ENCODE data around the gene LRIT2.
A peak's percentile ranks its signal among the peaks of the same experiment; 100 is the strongest.

Gene LRIT2

GRCh38 chr10:84205049-84205852, 20.1 kb downstream of the LRIT2 start:
- WGBS = 37% methylated on average over 7 of the region's 8 CpGs
- no peak overlapping the region for H4K8ac ChIP-seq (ENCODE audit: low read length)
- H3K36me3 ChIP-seq (ENCODE audit: control insufficient read depth in 1 of 2, insufficient read depth in 2 of 2, low read depth in 1 of 2, low read length in 2 of 2) = no peaks in the 10 kb centered on the region

GRCh38 chr10:84204610-84205009, 20.7 kb downstream of the LRIT2 start:
- Histone ChIP-seq H3K79me1 (replicated peaks; ENCODE audit: low read length, poor library complexity, severe bottlenecking) (no peaks in the 10 kb centered on the region), H3K4ac (ENCODE audit: low read depth in 1 of 2, low read length in 2 of 2) (no peak overlapping the region), H3K27me3 (ENCODE audit: control insufficient read depth in 1 of 2, insufficient read depth in 1 of 2, low read length in 2 of 2) (peaks cover 0 to 48% of the 10 kb centered on the region in 2 experiments), H3K36me3 (ENCODE audit: control insufficient read depth in 1 of 2, insufficient read depth in 2 of 2, low read depth in 1 of 2, low read length in 2 of 2) (no peaks in the 10 kb centered on the region), H3K4me2 (ENCODE audit: low read length, poor library complexity, severe bottlenecking) (no peak overlapping the region), H4K91ac (ENCODE audit: low read length) (no peak overlapping the region), H4K8ac (ENCODE audit: low read length) (no peak overlapping the region), H2AK5ac (ENCODE audit: low read length, severe bottlenecking) (no peak overlapping the region), H3K9ac (ENCODE audit: low read length) (no peak overlapping the region), H3K9me3 (ENCODE audit: control insufficient read depth, low read length) (no peaks in the 10 kb centered on the region), H2BK5ac (ENCODE audit: low read depth, low read length, poor library complexity, severe bottlenecking) (no peak overlapping the region), H2AFZ (ENCODE audit: low read depth, low read length) (no peak overlapping the region), H3K14ac (ENCODE audit: low read length in 2 of 2) (no peak overlapping the region), H3K4me1 (ENCODE audit: control insufficient read depth, insufficient read depth, low read depth, low read length) (no peaks in the 10 kb centered on the region), H3K23ac (ENCODE audit: low read length in 2 of 2) (no peak overlapping the region), H2BK120ac (ENCODE audit: low read depth, low read length) (no peak overlapping the region), H3K4me3 (ENCODE audit: insufficient read depth in 1 of 2, low read depth in 1 of 2, low read length in 2 of 2) (no peak overlapping the region), H2BK15ac (ENCODE audit: low read depth, poor library complexity, severe bottlenecking) (no peak overlapping the region), H2BK12ac (ENCODE audit: low read length in 2 of 2) (no peak overlapping the region), H3K18ac (ENCODE audit: low read depth in 1 of 2, low read length in 2 of 2) (no peak overlapping the region), H3K27ac (ENCODE audit: low read length, poor library complexity, severe bottlenecking) (no peak overlapping the region)
- WGBS = 88% methylated on average over 4 of the region's 4 CpGs
- DNase-seq = no peak

More at GRCh38 chr10:84205049-84205852, 20.1 kb downstream of the LRIT2 start:
- DNase-seq = peak; percentile 44
- H3K79me1 ChIP-seq (replicated peaks; ENCODE audit: low read length, poor library complexity, severe bottlenecking) = no peaks in the 10 kb centered on the region
- H3K14ac ChIP-seq (ENCODE audit: low read length in 2 of 2) = no peak overlapping the region
- H2BK120ac ChIP-seq (ENCODE audit: low read depth, low read length) = no peak overlapping the region
- H3K9ac ChIP-seq (ENCODE audit: low read length) = no peak overlapping the region
- H4K91ac ChIP-seq (ENCODE audit: low read length) = no peak overlapping the region
- no peak overlapping the region for H2BK5ac ChIP-seq (ENCODE audit: low read depth, low read length, poor library complexity, severe bottlenecking)
- H2AK5ac ChIP-seq (ENCODE audit: low read length, severe bottlenecking) = no peak overlapping the region
- no peak overlapping the region for H3K4ac ChIP-seq (ENCODE audit: low read depth in 1 of 2, low read length in 2 of 2)
- H2AFZ ChIP-seq (ENCODE audit: low read depth, low read length) = no peak overlapping the region
- no peaks in the 10 kb centered on the region for H3K4me1 ChIP-seq (ENCODE audit: control insufficient read depth, insufficient read depth, low read depth, low read length)
- no peak overlapping the region for H3K4me2 ChIP-seq (ENCODE audit: low read length, poor library complexity, severe bottlenecking)
- H3K4me3 ChIP-seq (ENCODE audit: insufficient read depth in 1 of 2, low read depth in 1 of 2, low read length in 2 of 2) = no peak overlapping the region
- H2BK15ac ChIP-seq (ENCODE audit: low read depth, poor library complexity, severe bottlenecking) = no peak overlapping the region
- H3K9me3 ChIP-seq (ENCODE audit: control insufficient read depth, low read length) = no peaks in the 10 kb centered on the region
- peaks cover 0 to 44% of the 10 kb centered on the region in 2 experiments for H3K27me3 ChIP-seq (ENCODE audit: control insufficient read depth in 1 of 2, insufficient read depth in 1 of 2, low read length in 2 of 2)
- H3K27ac ChIP-seq (ENCODE audit: low read length, poor library complexity, severe bottlenecking) = no peak overlapping the region
- H3K23ac ChIP-seq (ENCODE audit: low read length in 2 of 2) = no peak overlapping the region
- H2BK12ac ChIP-seq (ENCODE audit: low read length in 2 of 2) = no peak overlapping the region
- H3K18ac ChIP-seq (ENCODE audit: low read depth in 1 of 2, low read length in 2 of 2) = no peak overlapping the region

DNA sequence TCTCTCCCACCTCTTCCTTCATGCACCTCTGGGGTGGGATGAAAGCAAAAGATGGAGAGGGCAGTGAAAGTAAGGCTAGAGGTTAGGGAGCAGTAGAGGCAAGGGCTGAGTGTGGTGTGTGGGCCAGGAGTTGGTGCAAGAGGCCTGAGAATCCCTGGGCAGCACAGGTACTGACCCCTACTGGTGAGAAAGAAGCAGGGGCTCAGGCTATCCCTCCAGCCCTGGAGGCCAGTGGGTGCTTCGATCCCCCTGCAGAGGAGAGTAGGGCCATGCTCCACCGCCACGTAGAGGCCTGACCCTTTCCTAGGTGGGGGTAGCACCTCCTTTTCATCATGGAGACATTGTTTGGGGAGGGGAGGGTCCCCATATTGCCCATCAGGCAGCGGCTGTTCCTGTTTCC, 21.2 kb downstream of the LRIT2 start:
- no peak overlapping the region for H3K4ac ChIP-seq (ENCODE audit: low read depth in 1 of 2, low read length in 2 of 2)
- no peak overlapping the region for H3K9ac ChIP-seq (ENCODE audit: low read length)
- DNase-seq = no peak
- H3K27me3 ChIP-seq (ENCODE audit: control insufficient read depth in 1 of 2, insufficient read depth in 1 of 2, low read length in 2 of 2) = peaks cover 0 to 52% of the 10 kb centered on the region in 2 experiments
- no peak overlapping the region for H3K23ac ChIP-seq (ENCODE audit: low read length in 2 of 2)
- no peak overlapping the region for H3K4me3 ChIP-seq (ENCODE audit: insufficient read depth in 1 of 2, low read depth in 1 of 2, low read length in 2 of 2)
- H3K4me1 ChIP-seq (ENCODE audit: control insufficient read depth, insufficient read depth, low read depth, low read length) = no peaks in the 10 kb centered on the region
- no peaks in the 10 kb centered on the region for H3K9me3 ChIP-seq (ENCODE audit: control insufficient read depth, low read length)
- no peak overlapping the region for H2AK5ac ChIP-seq (ENCODE audit: low read length, severe bottlenecking)
- no peak overlapping the region for H4K8ac ChIP-seq (ENCODE audit: low read length)
- H2BK15ac ChIP-seq (ENCODE audit: low read depth, poor library complexity, severe bottlenecking) = no peak overlapping the region
- H3K14ac ChIP-seq (ENCODE audit: low read length in 2 of 2) = no peak overlapping the region
- H4K91ac ChIP-seq (ENCODE audit: low read length) = no peak overlapping the region
- no peak overlapping the region for H2BK12ac ChIP-seq (ENCODE audit: low read length in 2 of 2)
- H3K79me1 ChIP-seq (replicated peaks; ENCODE audit: low read length, poor library complexity, severe bottlenecking) = no peaks in the 10 kb centered on the region
- no peak overlapping the region for H2BK5ac ChIP-seq (ENCODE audit: low read depth, low read length, poor library complexity, severe bottlenecking)
- H3K18ac ChIP-seq (ENCODE audit: low read depth in 1 of 2, low read length in 2 of 2) = no peak overlapping the region
- 75% methylated on average over 4 of the region's 4 CpGs for WGBS
- H3K4me2 ChIP-seq (ENCODE audit: low read length, poor library complexity, severe bottlenecking) = no peak overlapping the region
- H3K36me3 ChIP-seq (ENCODE audit: control insufficient read depth in 1 of 2, insufficient read depth in 2 of 2, low read depth in 1 of 2, low read length in 2 of 2) = no peaks in the 10 kb centered on the region
- no peak overlapping the region for H3K27ac ChIP-seq (ENCODE audit: low read length, poor library complexity, severe bottlenecking)
- H2BK120ac ChIP-seq (ENCODE audit: low read depth, low read length) = no peak overlapping the region
- no peak overlapping the region for H2AFZ ChIP-seq (ENCODE audit: low read depth, low read length)

GRCh38 chr10:84202349-84202748, 23.0 kb downstream of the LRIT2 start:
- H2AK5ac ChIP-seq (ENCODE audit: low read length, severe bottlenecking) = no peak overlapping the region

More at GRCh38 chr10:84202349-84202748, 23.0 kb downstream of the LRIT2 start:
- no peak overlapping the region for H4K8ac ChIP-seq (ENCODE audit: low read length)
- H3K4me2 ChIP-seq (ENCODE audit: low read length, poor library complexity, severe bottlenecking) = no peak overlapping the region
- H4K91ac ChIP-seq (ENCODE audit: low read length) = no peak overlapping the region
- H3K14ac ChIP-seq (ENCODE audit: low read length in 2 of 2) = no peak overlapping the region
- peak overlapping the region in 1 of 2 experiments; percentile 43 for H3K23ac ChIP-seq (ENCODE audit: low read length in 2 of 2)
- H3K27me3 ChIP-seq (ENCODE audit: control insufficient read depth in 1 of 2, insufficient read depth in 1 of 2, low read length in 2 of 2) = peaks cover 6 to 58% of the 10 kb centered on the region in 2 experiments
- H3K4me1 ChIP-seq (ENCODE audit: control insufficient read depth, insufficient read depth, low read depth, low read length) = no peaks in the 10 kb centered on the region
- H3K9ac ChIP-seq (ENCODE audit: low read length) = no peak overlapping the region
- H3K27ac ChIP-seq (ENCODE audit: low read length, poor library complexity, severe bottlenecking) = no peak overlapping the region
- H2BK12ac ChIP-seq (ENCODE audit: low read length in 2 of 2) = no peak overlapping the region
- H3K9me3 ChIP-seq (ENCODE audit: control insufficient read depth, low read length) = no peaks in the 10 kb centered on the region
- H3K4me3 ChIP-seq (ENCODE audit: insufficient read depth in 1 of 2, low read depth in 1 of 2, low read length in 2 of 2) = no peak overlapping the region
- H2BK15ac ChIP-seq (ENCODE audit: low read depth, poor library complexity, severe bottlenecking) = no peak overlapping the region
- no peak overlapping the region for H2BK5ac ChIP-seq (ENCODE audit: low read depth, low read length, poor library complexity, severe bottlenecking)
- no peaks in the 10 kb centered on the region for H3K79me1 ChIP-seq (replicated peaks; ENCODE audit: low read length, poor library complexity, severe bottlenecking)
- H3K4ac ChIP-seq (ENCODE audit: low read depth in 1 of 2, low read length in 2 of 2) = no peak overlapping the region
- no peak overlapping the region for H2AFZ ChIP-seq (ENCODE audit: low read depth, low read length)
- no peaks in the 10 kb centered on the region for H3K36me3 ChIP-seq (ENCODE audit: control insufficient read depth in 1 of 2, insufficient read depth in 2 of 2, low read depth in 1 of 2, low read length in 2 of 2)
- H3K18ac ChIP-seq (ENCODE audit: low read depth in 1 of 2, low read length in 2 of 2) = no peak overlapping the region
- 74% methylated on average over 5 of the region's 5 CpGs for WGBS
- DNase-seq = no peak
- H2BK120ac ChIP-seq (ENCODE audit: low read depth, low read length) = no peak overlapping the region

Measured in mesenchymal stem cell (in vitro differentiated cells and primary cell).